Panc1 (cell line): ENCODE results near the gene CFAP221. TPM values are rescaled to one million over a fixed set of nuclear protein-coding genes. Genes with fewer than 3 reads are reported as not detected.

Source experiments
- ATAC-seq: fragments of 200-7000 bp; cut with Tn5 transposase; 2 replicates; pipeline ENCODE4 v1.9.1; 2020; ENCODE audit warnings: mild to moderate bottlenecking, moderate library complexity
- BruUV-seq: library from RNA; stranded (reverse); fragments of 400-500 nt; replicated peaks from 2 replicates; lab custom pipeline; 2021; lab: Mats Ljungman, UMichigan
- CTCF ChIA-PET: fragments of 300-600 bp; sonication (Branson Sonifier 250); formaldehyde crosslinking; loops from one replicate; lab custom pipeline; 2022; ENCODE audit warnings: antibody characterized with exemption; lab: Charles Lee
- POLR2A ChIA-PET: fragments of 300-600 bp; sonication (Branson Sonifier 250); formaldehyde crosslinking; loops from one replicate; lab custom pipeline; 2022; ENCODE audit warnings: antibody characterized with exemption; lab: Charles Lee
- DNase-seq: peaks from one replicate; pipeline ENCODE4 v3.0.0-alpha.2; 2010; ENCODE audit warnings: low read depth, low spot score
- H3K27ac ChIP-seq: 2 replicates; pipeline ENCODE4 v1.5.1; 2011; ENCODE audit warnings: mild to moderate bottlenecking, low read length, inconsistent platforms
- H3K27me3 ChIP-seq: fragments of 200-500 bp; sonication (Bioruptor generic); 2 replicates; pipeline ENCODE4 v1.6.0; 2014; ENCODE audit warnings: low read length, inconsistent platforms; ENCODE audit not compliant: control insufficient read depth, insufficient read depth
- H3K36me3 ChIP-seq: fragments of 200-500 bp; sonication (Bioruptor generic); 2 replicates; pipeline ENCODE4 v1.5.1; 2014; ENCODE audit warnings: inconsistent platforms, mild to moderate bottlenecking, low read length, moderate library complexity; ENCODE audit not compliant: control insufficient read depth, insufficient read depth
- H3K4me1 ChIP-seq: 2 replicates; pipeline ENCODE4 v1.5.1; 2011; ENCODE audit warnings: inconsistent platforms, mild to moderate bottlenecking, low read length, moderate library complexity; ENCODE audit not compliant: control insufficient read depth, insufficient read depth
- H3K4me3 ChIP-seq, 2 experiments: 2 replicates each; pipeline ENCODE4 v1.5.1; 2011 to 2012; ENCODE audit warnings: low read depth in 2 of 2, low read length in 2 of 2, mild to moderate bottlenecking in 2 of 2, inconsistent platforms in 1 of 2, moderate library complexity in 1 of 2
- H3K9me3 ChIP-seq: fragments of 200-500 bp; sonication (Bioruptor generic); 2 replicates; pipeline ENCODE4 v1.5.1; 2014; ENCODE audit warnings: low read depth, mild to moderate bottlenecking, inconsistent platforms, low read length, moderate library complexity; ENCODE audit not compliant: control insufficient read depth, insufficient read depth
- POLR2AphosphoS5 ChIP-seq: IDR thresholded peaks from 2 replicates; pipeline ENCODE4 v1.6.1; 2012; ENCODE audit warnings: mild to moderate bottlenecking, low read depth, low read length, moderate library complexity
- SIN3A ChIP-seq: IDR thresholded peaks from 2 replicates; pipeline ENCODE4 v1.6.1; 2012; ENCODE audit warnings: low read depth, mild to moderate bottlenecking, low read length, moderate library complexity, borderline replicate concordance; ENCODE audit not compliant: insufficient read depth
- TCF7L2 ChIP-seq: IDR thresholded peaks from 2 replicates; pipeline ENCODE4 v1.6.1; 2011; ENCODE audit warnings: mild to moderate bottlenecking, low read depth, low read length, inconsistent platforms
- in situ Hi-C: cut with HindIII; loops from 2 replicates; pipeline ENCODE4 v1.10.0; 2016; ENCODE audit warnings: low sequenced_read_pairs, low pct_unique_long_range_greater_than_20kb
- intact Hi-C: fragments of 100-400 bp; cut with micrococcal nuclease; formaldehyde crosslinking; loops from one replicate; pipeline ENCODE4 v1.10.0; 2022; ENCODE audit not compliant: unreplicated experiment
- total RNA-seq: library from RNA; stranded (reverse); gene quantifications from one replicate; pipeline ENCODE4 v1.2.1, GENCODE V29; 2021; ENCODE audit not compliant: unreplicated experiment
- TF ChIP-seq, protein P1 (sequence below): fragments of 450-650 bp; IDR thresholded peaks from 2 replicates; pipeline ENCODE4 v1.5.1; 2017; ENCODE audit warnings: mild to moderate bottlenecking
- TF ChIP-seq, protein P2 (sequence below), 2 experiments: IDR thresholded peaks; 2 replicates each; pipeline ENCODE4 v1.6.1; 2011 to 2012; ENCODE audit warnings: low read depth in 2 of 2, control low read depth in 1 of 2, low read length in 1 of 2, mild to moderate bottlenecking in 1 of 2, moderate library complexity in 1 of 2; ENCODE audit not compliant: insufficient read depth in 1 of 2

CFAP221 gene
- total RNA-seq, 1 experiment from 2014 or later = not detected

DNA sequence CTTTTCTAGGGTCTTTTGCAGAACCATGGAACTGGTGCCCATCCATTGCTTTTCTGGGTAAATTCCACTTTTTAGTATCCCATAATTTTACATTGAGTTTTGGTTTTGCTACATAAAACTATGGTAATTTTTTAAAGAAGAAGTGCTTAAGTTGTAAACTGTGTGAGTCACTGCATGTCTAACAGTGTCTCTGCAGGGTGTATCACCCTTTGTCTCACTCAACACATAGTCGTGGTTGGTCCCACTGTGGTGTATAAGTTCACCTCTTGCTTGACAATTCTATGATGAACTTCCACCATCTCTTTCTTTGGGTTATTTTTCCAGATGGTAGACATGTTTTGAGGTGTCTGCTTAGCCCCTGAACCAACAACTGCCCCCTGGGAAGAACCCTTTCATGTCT lies 30.4 kb upstream of the CFAP221 start:
- H3K9me3 ChIP-seq = no peaks in the 10 kb centered on the region
- DNase-seq (no peak), ATAC-seq (no peak)
- no peak overlapping the region for H3K27ac ChIP-seq
- CTCF ChIA-PET = no interaction called here
- no peak overlapping the region for H3K4me3 ChIP-seq
- no TSS peak for BruUV-seq
- intact Hi-C loops (no loop called here), in situ Hi-C loops (no loop called here)
- TF ChIP-seq SIN3A = no peak
- no peak for TF ChIP-seq POLR2AphosphoS5
- TF ChIP-seq, protein P1, sequence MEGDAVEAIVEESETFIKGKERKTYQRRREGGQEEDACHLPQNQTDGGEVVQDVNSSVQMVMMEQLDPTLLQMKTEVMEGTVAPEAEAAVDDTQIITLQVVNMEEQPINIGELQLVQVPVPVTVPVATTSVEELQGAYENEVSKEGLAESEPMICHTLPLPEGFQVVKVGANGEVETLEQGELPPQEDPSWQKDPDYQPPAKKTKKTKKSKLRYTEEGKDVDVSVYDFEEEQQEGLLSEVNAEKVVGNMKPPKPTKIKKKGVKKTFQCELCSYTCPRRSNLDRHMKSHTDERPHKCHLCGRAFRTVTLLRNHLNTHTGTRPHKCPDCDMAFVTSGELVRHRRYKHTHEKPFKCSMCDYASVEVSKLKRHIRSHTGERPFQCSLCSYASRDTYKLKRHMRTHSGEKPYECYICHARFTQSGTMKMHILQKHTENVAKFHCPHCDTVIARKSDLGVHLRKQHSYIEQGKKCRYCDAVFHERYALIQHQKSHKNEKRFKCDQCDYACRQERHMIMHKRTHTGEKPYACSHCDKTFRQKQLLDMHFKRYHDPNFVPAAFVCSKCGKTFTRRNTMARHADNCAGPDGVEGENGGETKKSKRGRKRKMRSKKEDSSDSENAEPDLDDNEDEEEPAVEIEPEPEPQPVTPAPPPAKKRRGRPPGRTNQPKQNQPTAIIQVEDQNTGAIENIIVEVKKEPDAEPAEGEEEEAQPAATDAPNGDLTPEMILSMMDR = no peak
- TF ChIP-seq TCF7L2 = no peak
- TF ChIP-seq, protein P2, sequence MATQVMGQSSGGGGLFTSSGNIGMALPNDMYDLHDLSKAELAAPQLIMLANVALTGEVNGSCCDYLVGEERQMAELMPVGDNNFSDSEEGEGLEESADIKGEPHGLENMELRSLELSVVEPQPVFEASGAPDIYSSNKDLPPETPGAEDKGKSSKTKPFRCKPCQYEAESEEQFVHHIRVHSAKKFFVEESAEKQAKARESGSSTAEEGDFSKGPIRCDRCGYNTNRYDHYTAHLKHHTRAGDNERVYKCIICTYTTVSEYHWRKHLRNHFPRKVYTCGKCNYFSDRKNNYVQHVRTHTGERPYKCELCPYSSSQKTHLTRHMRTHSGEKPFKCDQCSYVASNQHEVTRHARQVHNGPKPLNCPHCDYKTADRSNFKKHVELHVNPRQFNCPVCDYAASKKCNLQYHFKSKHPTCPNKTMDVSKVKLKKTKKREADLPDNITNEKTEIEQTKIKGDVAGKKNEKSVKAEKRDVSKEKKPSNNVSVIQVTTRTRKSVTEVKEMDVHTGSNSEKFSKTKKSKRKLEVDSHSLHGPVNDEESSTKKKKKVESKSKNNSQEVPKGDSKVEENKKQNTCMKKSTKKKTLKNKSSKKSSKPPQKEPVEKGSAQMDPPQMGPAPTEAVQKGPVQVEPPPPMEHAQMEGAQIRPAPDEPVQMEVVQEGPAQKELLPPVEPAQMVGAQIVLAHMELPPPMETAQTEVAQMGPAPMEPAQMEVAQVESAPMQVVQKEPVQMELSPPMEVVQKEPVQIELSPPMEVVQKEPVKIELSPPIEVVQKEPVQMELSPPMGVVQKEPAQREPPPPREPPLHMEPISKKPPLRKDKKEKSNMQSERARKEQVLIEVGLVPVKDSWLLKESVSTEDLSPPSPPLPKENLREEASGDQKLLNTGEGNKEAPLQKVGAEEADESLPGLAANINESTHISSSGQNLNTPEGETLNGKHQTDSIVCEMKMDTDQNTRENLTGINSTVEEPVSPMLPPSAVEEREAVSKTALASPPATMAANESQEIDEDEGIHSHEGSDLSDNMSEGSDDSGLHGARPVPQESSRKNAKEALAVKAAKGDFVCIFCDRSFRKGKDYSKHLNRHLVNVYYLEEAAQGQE (IDR thresholded peaks at IDR 0.05; ENCODE audit: insufficient read depth in 1 of 2, low read depth in 2 of 2, low read length in 1 of 2) = no peak
- no peaks in the 10 kb centered on the region for H3K36me3 ChIP-seq
- POLR2A ChIA-PET = no interaction called here
- H3K27me3 ChIP-seq = peaks cover 7% of the 10 kb centered on the region; the same call in 1 of the 2 replicates
- H3K4me1 ChIP-seq = no peaks in the 10 kb centered on the region

DNA sequence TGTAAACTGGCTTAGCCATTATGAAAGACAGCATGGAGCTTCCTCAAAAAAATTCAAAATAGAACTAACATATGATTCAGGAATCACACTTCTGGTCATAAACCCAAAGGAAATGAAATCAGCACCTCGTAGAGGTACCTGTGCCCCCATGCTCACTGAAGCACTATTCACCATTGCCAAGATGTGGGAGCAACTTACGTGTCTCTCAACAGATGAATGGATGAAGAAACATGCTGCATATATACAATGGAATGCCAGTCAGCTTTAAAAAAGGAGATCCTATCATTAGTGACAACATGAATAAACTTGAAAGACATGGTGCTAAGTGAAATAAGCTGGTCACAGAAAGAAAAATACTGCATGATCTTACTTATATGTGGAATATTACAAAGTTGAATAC lies 28.1 kb upstream of the CFAP221 start:
- H3K27me3 ChIP-seq = peaks cover 7% of the 10 kb centered on the region; the same call in 1 of the 2 replicates
- intact Hi-C loops (no loop called here), in situ Hi-C loops (no loop called here)
- BruUV-seq = no TSS peak
- no peak overlapping the region for H3K27ac ChIP-seq
- no peaks in the 10 kb centered on the region for H3K4me1 ChIP-seq
- no peaks in the 10 kb centered on the region for H3K36me3 ChIP-seq
- CTCF ChIA-PET = interaction anchor here (0.7 kb wide), 1 partner anchor 17 kb away, joined by 5 read pairs; no protein-coding TSS in a partner anchor
- TF ChIP-seq POLR2AphosphoS5 (no peak), SIN3A (no peak), TCF7L2 (no peak)
- TF ChIP-seq, protein P2 (IDR thresholded peaks at IDR 0.05; ENCODE audit: insufficient read depth in 1 of 2, low read depth in 2 of 2, low read length in 1 of 2) = no peak
- TF ChIP-seq, protein P1 = no peak
- ATAC-seq (no peak), DNase-seq (no peak)
- H3K4me3 ChIP-seq = no peak overlapping the region
- POLR2A ChIA-PET = no interaction called here
- H3K9me3 ChIP-seq = no peaks in the 10 kb centered on the region
